DND-41 (cell line): ENCODE data around the gene MCTP1.

ENCODE experiments used
- ATAC-seq: fragments of 200-7000 bp; cut with Tn5 transposase; 3 replicates; pipeline ENCODE4 v1.9.1; 2021; ENCODE audit warnings: low read depth; ENCODE audit not compliant: insufficient read depth
- DNase-seq: peaks from one replicate; pipeline ENCODE4 v3.0.0-alpha.2; 2020
- H2AFZ ChIP-seq: 2 replicates; pipeline ENCODE4 v1.6.0; 2012; ENCODE audit warnings: low read depth, low read length
- H3K27ac ChIP-seq: 2 replicates; pipeline ENCODE4 v1.5.1; 2012; ENCODE audit warnings: low read length, inconsistent platforms
- H3K27me3 ChIP-seq: fragments of 200-600 bp; sonication (generic); 2 replicates; pipeline ENCODE4 v1.6.0; 2012; ENCODE audit warnings: low read length, mild to moderate bottlenecking, inconsistent platforms; ENCODE audit not compliant: insufficient read depth, poor library complexity
- H3K36me3 ChIP-seq: 2 replicates; pipeline ENCODE4 v1.5.1; 2012; ENCODE audit warnings: low read length, inconsistent platforms; ENCODE audit not compliant: insufficient read depth
- H3K4me1 ChIP-seq: 2 replicates; pipeline ENCODE4 v1.5.1; 2012; ENCODE audit warnings: mild to moderate bottlenecking, low read length; ENCODE audit not compliant: insufficient read depth
- H3K4me2 ChIP-seq: 2 replicates; pipeline ENCODE4 v1.6.0; 2012; ENCODE audit warnings: mild to moderate bottlenecking, moderate library complexity, low read length, inconsistent platforms; ENCODE audit not compliant: insufficient read depth
- H3K4me3 ChIP-seq, 2 experiments: fragments of 200-600 bp in 1 of 2; shearing (Covaris generic) in 1 of 2; 2 replicates each; pipeline ENCODE4 v1.5.1; 2012 to 2016; ENCODE audit warnings: inconsistent platforms in 2 of 2, low read length in 2 of 2, mild to moderate bottlenecking in 2 of 2, low read depth in 1 of 2, moderate library complexity in 1 of 2
- H3K79me2 ChIP-seq: 2 replicates; pipeline ENCODE4 v1.6.0; 2012; ENCODE audit warnings: low read length, inconsistent platforms; ENCODE audit not compliant: insufficient read depth
- H3K9ac ChIP-seq: 2 replicates; pipeline ENCODE4 v1.6.0; 2012; ENCODE audit warnings: low read depth, mild to moderate bottlenecking, inconsistent platforms, low read length, moderate library complexity
- H3K9me3 ChIP-seq: 2 replicates; pipeline ENCODE4 v1.5.1; 2012; ENCODE audit warnings: low read length, moderate library complexity, mild to moderate bottlenecking, inconsistent platforms; ENCODE audit not compliant: insufficient read depth, severe bottlenecking
- H4K20me1 ChIP-seq: 2 replicates; pipeline ENCODE4 v1.6.0; 2012; ENCODE audit warnings: low read length; ENCODE audit not compliant: insufficient read depth
- CTCF ChIP-seq: IDR thresholded peaks from 2 replicates; pipeline ENCODE4 v1.5.1; 2012; ENCODE audit warnings: borderline replicate concordance, low read length, moderate library complexity, mild to moderate bottlenecking; ENCODE audit not compliant: poor library complexity, severe bottlenecking; ENCODE audit errors: extremely low read depth
- EZH2 ChIP-seq: IDR thresholded peaks from 3 replicates; pipeline ENCODE4 v1.6.1; 2012; ENCODE audit warnings: borderline replicate concordance, low read depth, mild to moderate bottlenecking, moderate library complexity, low read length, inconsistent platforms; ENCODE audit not compliant: severe bottlenecking

The MCTP1 gene

GRCh38 chr5:95044096-95044495 is 240.8 kb downstream of the MCTP1 start:
- TF ChIP-seq CTCF (no peak), EZH2 (no peak)
- no peak for DNase-seq
- H3K9me3 ChIP-seq: no peaks in the 10 kb centered on the region
- no peaks in the 10 kb centered on the region for H3K4me1 ChIP-seq
- H3K4me3 ChIP-seq: no peak overlapping the region
- no peaks in the 10 kb centered on the region; the same call in 1 of the 2 replicates for H3K79me2 ChIP-seq
- no peak overlapping the region for H2AFZ ChIP-seq
- no peak overlapping the region for H3K9ac ChIP-seq
- no peaks in the 10 kb centered on the region for H3K36me3 ChIP-seq
- ATAC-seq: no peak
- H4K20me1 ChIP-seq: no peaks in the 10 kb centered on the region
- H3K27ac ChIP-seq: no peak overlapping the region
- H3K4me2 ChIP-seq: no peak overlapping the region
- H3K27me3 ChIP-seq: no peaks in the 10 kb centered on the region

GRCh38 chr5:95043648-95044047 is 241.2 kb downstream of the MCTP1 start:
- H4K20me1 ChIP-seq: no peaks in the 10 kb centered on the region
- no peaks in the 10 kb centered on the region for H3K9me3 ChIP-seq
- H3K79me2 ChIP-seq: no peaks in the 10 kb centered on the region; the same call in 1 of the 2 replicates
- H3K27me3 ChIP-seq: no peaks in the 10 kb centered on the region
- H3K4me2 ChIP-seq: no peak overlapping the region
- DNase-seq (no peak), ATAC-seq (no peak)
- H3K27ac ChIP-seq: no peak overlapping the region
- no peak overlapping the region for H3K4me3 ChIP-seq
- H3K36me3 ChIP-seq: no peaks in the 10 kb centered on the region
- H2AFZ ChIP-seq: no peak overlapping the region
- no peaks in the 10 kb centered on the region for H3K4me1 ChIP-seq
- H3K9ac ChIP-seq: no peak overlapping the region
- TF ChIP-seq EZH2 (no peak), CTCF (no peak)

GRCh38 chr5:95043234-95043633 is 241.7 kb downstream of the MCTP1 start:
- Histone ChIP-seq H3K4me1 (no peaks in the 10 kb centered on the region), H3K36me3 (no peaks in the 10 kb centered on the region), H3K27me3 (no peaks in the 10 kb centered on the region), H3K27ac (no peak overlapping the region), H3K79me2 (no peaks in the 10 kb centered on the region; the same call in 1 of the 2 replicates), H3K9ac (no peak overlapping the region), H2AFZ (no peak overlapping the region), H3K4me3 (no peak overlapping the region), H4K20me1 (no peaks in the 10 kb centered on the region), H3K4me2 (no peak overlapping the region), H3K9me3 (no peaks in the 10 kb centered on the region)
- peak; percentile 47; the same call in 1 of the 3 replicates for ATAC-seq
- no peak for DNase-seq
- TF ChIP-seq CTCF (no peak), EZH2 (no peak)

- Histone ChIP-seq H3K36me3 (no peaks in the 10 kb centered on the region), H3K9me3 (no peaks in the 10 kb centered on the region), H2AFZ (no peak overlapping the region), H3K79me2 (no peaks in the 10 kb centered on the region; the same call in 1 of the 2 replicates), H3K27ac (no peak overlapping the region), H4K20me1 (no peaks in the 10 kb centered on the region), H3K4me2 (no peak overlapping the region), H3K4me1 (no peaks in the 10 kb centered on the region), H3K4me3 (no peak overlapping the region), H3K9ac (no peak overlapping the region), H3K27me3 (no peaks in the 10 kb centered on the region)
- TF ChIP-seq EZH2: no peak
- TF ChIP-seq CTCF: no peak
- DNase-seq: no peak
- ATAC-seq: no peak
Observed at GRCh38 chr5:95042037-95042436, 242.9 kb downstream of the MCTP1 start.
